Fibroblast of gingiva (primary cell): ENCODE data around the gene CEBPB.
A peak's percentile ranks its signal among the peaks of the same experiment; 100 is the strongest.
"Not testable (repeated sequence)": the region's sequence is repeated elsewhere in the genome, so short reads cannot be mapped to it uniquely, and the experiment has no call there.

Experiments
- DNase-seq: peaks from one replicate; pipeline ENCODE4 v3.0.0-alpha.2; 2011; ENCODE audit warnings: low read depth

The CEBPB gene

DNA sequence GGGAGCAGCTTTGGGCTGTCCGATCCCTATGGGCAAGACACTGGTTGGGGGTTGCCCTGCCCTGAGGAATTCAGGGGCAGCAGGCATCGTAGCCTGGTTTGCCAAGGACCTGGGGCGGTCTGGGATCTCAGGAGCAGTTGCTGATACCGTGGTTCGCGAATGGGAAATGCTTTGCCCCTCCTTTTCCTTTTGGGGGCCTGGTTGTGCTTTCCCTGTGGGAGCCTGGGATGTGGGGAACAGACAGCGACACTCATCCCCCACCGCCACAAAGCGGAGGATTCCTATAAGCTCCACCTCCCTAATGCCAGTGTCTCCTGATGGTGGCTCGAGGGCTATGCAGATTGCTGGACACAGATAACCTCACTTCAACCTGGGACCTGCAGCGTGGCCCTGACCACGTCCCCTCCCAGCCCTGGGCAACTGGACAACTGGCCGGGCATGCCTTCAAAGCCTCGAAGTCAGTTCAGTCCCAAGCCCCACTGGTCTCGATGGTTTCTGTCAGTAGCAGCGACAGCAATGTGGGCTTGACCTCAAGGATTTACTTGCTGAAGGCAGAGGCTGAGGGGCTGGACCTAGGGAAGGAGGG lies 3.3 kb downstream of the CEBPB start:
- peak; percentile 49 for DNase-seq

DNA sequence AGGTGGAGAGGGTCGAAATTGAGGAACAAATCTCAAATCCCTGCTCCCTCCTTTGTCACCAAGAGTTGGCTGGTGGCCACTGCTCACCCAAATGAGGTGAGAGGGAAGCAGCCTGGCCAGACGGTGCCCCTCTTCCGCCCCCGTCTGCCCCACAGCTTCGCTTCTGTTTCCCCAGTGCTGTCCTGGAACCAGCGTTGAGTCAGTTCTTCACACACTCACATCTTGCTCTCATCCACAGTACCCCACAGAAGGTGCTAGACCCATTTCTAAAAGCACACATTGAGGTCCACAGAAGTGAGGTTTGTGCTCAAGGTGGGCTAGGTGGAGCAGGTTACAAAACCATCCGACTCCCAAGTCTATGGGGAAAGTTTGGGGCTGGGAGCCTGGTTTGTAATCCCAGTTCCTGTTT lies 3.8 kb downstream of the CEBPB start:
- peak; percentile 32 for DNase-seq

DNA sequence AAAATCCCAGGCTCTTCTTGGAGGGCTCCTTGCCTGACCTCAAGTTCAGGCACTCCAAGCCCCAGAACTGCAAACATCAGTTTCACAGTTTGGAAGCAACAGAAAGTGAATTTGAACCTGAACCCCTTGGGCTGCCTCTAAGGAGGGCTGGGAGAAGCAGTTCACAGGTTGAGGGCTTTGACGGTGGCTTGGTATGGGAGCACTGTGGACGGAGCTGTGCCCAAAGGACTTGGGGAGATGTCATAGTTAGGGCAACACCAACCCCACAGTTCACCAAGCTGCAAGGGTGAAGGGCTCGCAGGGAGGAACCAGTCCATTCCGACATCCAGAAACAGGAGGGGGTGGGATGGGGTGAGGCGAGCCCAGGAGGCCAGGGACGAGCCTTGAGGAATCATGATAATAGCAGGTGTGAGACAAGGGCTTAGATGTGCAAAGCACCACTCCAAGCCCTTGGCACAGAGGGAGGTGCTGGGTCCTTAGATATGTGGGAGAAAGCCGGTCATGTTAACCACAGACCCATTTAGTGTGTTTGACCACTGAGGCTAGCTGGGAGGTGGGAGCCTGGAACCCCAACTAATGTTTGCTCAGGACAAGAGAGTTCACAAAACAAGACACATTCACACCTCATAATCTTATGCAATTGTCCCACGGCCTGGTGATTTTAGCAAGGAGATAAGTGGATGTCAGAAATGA lies 4.3 kb downstream of the CEBPB start:
- peak; percentile 57 for DNase-seq

DNA sequence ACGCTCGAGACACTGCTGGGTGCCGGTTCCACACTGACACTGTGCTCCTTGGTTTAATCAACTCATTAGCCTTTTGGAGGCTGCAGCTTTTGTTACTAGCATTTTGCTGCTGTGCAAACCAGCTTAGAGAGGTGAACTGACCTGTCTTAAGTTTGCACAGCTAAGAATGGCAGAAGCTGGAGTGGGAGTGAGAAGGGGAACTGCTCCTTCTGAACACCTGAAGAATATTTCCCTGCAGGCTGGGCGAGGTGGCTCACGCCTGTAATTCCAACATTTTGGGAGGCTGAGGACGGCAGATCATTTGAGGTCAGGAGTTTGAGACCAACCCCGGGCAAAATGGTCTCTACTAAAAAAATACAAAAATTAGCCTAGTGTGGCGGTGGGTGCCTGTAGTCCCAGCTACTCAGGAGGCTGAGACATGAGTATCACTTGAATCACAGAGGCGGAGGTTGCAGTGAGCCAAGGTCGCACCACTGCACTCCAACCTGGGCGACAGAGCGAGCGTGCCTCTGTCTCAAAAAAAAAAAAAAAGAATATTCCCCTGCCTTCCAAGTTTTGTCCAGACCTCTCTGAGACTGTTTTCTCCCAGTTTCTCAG lies 5.0 kb downstream of the CEBPB start:
- DNase-seq = peak; percentile 42

DNA sequence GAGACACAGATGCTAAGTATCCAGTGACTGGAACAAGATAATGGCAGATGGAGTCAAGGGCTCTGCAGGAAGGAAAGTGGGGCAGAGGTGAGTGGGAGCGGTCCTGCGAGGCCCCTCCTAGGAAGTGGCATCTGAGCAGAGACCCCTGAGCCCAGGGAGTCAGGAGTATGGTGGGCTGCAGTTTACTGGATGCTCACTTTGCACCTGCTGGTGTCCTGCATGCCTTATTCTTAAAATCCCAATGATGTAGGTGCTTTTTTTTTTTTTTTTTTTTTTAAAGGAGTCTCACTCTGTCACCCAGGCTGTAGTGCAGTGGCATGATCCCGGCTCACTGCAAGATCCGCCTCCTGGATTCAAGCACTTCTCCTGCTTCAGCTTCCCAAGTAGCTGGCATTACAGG lies 5.6 kb downstream of the CEBPB start:
- DNase-seq = peak; percentile 48

DNA sequence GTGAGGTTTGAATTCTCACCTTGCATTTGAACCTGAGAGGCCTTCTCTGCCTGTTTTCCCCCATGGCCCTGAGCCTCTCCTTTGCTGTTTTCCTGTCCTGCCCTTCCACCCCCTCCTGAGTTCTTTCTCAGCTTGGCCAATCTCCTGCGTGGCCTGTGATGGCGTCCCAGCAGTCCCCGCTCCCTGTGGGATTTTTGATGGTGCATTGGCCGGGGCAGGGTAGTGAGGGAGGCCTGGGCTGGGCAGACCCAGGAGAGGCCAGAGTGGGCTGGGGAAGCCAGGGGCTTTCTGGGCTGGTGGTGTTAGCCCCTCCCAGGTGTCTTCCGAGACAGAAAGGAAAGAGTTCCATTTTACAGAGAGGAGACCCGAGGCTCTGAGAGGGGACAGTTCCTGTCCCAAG lies 6.3 kb downstream of the CEBPB start:
- no peak for DNase-seq

DNA sequence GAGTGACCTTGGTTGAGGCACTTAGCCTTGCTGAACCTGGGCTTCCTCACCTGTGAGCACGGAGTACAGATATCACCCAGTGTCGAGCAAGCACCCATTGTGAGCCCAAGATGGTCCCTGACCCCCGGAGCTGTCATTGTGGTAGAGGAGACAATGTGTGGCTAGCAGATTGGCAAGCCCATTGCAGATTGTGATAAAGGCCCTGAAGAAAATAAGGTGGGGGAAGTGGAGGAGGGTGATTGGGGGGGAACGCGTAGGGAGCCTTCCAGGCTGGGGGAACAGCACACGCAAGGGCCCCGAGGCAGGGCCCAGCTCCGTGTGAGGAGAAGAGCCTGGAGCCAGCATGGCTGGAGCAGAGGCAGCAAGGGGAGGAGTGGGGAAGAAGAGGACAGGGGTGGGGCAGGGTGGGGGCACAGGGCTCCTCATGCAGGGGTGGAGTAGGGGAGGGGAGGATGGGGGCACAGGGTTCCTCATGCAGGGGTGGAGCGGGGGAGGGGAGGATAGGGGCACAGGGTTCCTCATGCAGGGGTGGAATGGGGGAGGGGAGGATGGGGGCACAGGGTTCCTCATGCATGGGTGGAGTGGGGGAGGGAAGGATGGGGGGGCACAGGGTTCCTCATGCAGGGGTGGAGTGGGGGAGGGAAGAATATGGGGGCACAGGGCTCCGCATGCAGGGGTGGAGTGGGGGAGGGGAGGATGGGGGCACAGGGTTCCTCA lies 7.0 kb downstream of the CEBPB start:
- no peak for DNase-seq

DNA sequence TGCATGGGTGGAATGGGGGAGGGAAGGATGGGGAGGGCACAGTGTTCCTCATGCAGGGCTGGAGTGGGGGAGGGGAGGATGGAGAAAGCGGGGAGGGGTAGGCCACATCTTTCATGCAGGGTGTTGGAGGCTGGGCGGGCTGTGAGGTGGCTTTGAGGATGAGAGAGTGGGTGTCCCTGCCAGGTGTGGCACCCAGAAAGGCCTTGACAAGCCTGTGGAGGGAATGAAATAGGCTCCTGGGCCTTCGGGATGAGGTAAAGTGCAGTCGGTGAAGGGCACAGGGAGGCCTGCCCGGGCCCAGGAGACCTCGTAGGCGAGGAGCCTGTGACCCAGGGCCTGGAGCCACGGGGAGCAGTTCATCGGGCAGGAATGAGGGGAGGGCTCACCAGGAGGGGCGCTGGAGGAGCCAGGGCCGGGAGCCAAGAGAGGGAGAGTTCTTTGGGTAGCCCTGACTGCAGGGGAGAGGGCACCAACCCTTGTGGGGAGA lies 7.6 kb downstream of the CEBPB start:
- DNase-seq = no peak

DNA sequence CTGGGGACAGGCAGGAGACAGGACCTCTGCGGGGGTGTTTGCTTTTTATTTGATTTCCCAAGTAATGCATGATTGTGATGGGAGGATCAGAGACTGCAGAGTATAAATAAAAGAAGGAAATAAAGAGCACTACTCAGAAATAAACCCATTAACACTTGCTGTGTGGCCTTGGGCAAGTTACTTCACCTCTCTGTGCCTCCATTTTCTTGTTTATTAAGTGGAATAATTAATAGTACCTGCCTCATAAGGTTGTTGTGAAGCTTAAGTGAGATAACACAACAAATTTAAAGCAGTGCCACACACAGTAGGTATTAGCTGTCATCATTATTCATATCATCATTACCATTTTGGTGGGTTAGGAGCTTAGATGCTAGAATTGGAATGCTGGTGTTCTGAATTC lies 8.1 kb downstream of the CEBPB start:
- no peak for DNase-seq

DNA sequence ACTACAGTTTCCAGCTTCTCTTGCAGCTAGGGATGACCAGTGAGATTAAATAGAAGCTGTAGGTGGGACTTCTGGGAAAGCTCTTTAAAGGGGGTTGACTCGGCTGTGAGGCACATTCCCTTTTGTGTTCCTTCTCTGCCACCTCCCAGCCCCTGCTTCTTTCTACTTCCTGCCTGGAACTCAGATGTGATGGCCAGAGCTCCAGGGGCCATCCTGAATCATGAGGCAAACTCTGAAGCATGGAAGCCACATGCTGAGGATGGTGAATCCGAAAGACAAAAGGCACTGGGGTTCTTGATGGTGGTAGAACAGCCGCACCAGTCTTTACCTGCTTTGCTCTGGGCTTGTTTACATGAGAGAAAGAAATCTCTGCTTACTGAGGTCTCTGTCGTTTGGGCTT lies 9.1 kb downstream of the CEBPB start:
- no peak for DNase-seq

DNA sequence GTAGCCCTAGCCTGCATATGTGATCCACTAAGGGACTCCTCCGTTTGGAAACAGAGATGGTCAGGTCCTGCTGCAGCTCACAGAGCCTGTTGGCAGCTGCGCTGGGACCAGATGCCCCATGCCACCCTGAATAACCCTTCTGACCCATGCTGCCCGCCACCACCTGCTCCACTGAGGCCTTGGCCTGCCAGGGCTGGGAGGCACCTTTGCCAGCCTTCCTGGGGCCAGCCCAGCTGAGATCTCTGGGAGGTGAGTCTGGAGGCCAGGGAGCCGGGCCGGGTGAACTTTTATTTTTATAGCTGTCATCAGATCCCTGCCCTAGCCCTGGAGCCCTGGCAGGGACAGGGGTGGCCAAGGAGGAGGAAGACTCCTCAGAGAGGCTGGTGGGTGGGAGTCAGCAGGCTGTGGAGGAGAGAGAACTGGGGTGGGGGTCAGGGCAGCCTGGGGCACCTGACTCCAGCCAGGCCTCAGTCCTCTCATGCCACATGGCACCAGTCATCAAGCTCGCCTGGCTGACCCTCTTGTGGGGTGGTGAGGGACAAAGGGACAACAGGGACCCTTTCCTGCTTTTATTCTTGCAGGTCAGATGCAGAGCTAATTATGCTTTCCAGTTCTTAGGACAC lies 10.0 kb downstream of the CEBPB start:
- DNase-seq = no peak

DNA sequence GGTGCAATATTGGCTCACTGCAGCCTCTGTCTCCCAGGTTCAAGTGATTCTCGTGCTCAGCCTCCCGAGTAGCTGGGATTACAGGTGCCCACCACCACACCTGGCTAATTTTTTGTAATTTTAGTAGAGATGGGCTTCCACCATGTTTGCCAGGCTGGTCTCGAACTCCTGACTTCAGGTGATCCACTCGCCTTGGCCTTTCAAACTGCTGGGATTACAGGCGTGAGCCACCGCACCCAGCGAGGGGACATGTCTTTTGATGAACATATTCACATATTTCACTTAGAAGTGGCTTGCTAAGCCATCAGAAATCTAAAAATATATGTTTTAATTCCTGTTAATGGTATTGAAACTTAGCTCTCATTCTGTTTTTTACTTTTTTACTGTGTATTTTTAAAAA lies 11.1 kb downstream of the CEBPB start:
- not testable (repeated sequence) for DNase-seq

DNA sequence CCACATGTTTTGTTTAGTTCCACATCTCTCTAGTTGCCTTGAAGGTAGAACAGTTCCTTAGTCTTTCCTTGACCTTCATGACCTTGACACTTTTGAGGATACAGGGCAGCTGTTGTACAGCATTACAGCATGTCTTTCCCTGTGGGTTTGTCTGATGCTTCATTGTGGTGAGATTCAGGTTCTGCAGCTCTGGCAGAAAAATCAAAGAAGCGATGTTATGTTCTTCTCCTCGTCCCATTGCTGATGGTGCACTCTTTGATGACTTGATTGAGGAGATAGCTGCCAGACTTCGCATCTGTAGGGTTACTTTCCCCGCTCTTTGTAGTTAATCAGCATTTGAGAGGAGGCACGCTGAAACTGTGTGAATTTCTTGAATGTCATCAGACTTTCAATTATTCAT lies 12.0 kb downstream of the CEBPB start:
- DNase-seq = no peak

DNA sequence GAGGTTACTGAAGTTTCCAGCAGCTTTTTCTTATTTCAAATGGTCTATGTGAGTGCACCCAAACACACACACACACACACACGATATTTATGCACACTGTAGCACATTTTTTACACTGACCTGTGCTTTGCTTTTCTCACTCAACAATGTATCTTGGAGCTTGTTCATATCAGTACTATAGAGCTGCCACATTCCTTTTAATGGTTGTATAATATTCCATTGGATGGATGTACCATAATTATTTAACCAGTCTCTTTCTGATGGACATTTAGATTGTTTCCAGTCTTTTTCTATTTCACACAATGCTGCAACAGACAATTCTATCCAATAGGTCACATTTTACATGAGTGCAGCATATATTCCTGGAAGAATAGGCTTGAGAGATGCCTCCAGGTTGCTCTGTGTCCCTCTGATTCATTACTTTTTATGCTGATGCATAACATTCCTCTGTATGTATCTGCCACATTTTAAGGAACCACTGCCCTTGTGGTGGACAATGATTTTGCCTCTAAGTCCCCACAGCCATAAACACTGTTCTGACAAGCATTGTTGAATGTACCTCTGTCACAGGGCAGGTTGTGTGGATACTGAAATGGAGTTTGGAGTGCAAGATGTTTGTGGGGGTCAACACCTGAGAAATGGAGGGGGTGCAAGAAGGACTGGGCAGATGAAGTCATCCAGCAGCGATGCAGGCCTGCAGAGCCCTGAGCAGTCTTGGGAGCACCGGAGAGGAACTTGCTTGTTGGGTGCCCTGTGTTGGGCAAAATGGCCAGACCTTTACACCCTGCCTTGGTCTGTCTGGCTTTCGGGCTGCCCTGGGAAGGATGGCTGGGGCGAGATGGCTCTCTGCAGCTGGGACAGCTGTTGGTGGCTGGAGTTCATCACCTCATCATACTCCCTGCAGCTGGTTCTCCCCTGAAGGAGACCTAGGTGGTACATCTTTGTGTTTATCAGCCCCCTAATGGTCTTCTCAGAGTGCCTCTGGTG lies 13.6 kb downstream of the CEBPB start:
- no peak for DNase-seq

DNA sequence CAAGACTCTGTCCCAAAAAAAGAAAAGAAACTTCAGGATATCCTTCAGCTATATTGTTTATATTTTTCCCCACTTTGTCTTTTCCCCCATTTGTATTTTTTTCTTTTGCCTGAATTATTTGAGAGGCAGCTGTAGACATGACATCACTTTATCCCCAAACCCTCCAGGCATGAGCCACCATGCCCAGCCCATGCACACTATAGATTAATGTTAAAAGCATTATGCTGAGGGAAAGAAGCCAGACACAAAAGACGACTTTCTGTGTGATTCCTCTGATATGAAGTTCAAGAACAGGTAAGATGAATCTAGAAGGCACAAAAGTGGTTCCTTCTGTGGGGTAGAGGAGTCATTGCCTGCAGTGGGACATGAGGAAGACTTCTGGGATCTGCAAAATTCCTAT lies 16.4 kb downstream of the CEBPB start:
- no peak for DNase-seq

DNA sequence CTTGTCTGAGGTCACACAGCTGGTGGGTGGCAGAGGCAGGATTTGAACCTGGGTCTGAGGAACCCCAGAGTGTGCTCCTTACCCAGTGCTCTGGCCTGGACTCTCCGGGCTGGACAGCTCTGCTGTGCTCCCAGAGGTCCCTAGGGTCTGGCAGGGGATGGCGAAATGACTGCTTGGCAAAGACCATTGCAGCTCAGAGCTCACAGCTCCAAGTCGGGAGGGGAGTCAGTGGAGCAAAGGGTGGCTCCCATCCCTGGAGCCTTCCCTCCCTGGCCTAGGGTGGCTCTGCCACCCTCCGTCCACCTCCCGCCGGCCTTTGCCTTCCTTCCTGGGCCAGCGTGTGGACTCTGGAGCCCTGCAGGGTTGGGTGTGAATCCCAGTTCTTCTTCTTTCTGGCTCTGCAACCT lies 17.5 kb downstream of the CEBPB start:
- DNase-seq = no peak

DNA sequence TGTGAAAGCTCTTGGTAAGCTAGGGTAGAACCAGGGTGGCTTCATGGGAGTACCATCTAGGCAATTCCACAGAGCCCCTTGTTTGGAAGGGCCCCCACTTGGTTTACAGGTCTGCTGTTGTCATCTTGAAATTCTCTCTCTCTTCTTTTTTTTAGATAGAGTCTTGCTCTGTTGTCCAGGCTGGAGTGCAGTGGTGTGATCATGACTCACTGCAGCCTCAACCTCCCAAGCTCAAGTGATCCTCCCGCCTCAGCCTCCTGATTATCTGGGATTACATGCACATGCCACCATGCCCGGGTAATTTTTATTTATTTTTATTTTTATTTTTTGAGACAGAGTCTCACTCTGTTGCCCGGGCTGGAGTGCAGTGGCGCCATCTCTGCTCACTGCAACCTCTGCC lies 18.2 kb downstream of the CEBPB start:
- not testable (repeated sequence) for DNase-seq

DNA sequence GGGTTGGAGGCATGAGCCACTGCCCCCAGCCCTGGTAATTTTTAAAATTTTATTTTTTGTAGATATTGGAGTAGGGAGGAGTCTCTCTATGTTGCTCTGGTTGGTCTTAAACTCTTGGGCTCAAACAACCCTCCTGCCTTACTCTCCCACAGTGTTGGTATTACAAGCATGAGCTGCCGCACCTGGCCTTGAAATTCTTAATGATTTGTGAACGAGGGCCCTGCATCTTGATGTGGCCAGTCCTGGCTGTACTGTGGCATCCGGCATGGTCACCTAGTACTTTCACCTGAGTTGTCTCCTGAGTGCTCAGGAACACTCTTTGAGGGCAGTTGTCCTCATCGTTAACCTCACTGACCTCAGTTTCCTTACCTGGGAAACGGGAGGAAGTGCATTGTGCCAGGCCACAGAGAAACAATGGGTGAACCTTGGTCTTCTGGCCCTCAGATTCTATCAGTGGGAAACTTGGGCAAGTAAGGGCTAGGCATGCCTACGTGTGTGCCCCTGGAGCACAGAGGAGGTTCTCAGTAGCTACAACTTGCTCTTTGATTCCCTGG lies 19.5 kb downstream of the CEBPB start:
- DNase-seq = no peak

DNA sequence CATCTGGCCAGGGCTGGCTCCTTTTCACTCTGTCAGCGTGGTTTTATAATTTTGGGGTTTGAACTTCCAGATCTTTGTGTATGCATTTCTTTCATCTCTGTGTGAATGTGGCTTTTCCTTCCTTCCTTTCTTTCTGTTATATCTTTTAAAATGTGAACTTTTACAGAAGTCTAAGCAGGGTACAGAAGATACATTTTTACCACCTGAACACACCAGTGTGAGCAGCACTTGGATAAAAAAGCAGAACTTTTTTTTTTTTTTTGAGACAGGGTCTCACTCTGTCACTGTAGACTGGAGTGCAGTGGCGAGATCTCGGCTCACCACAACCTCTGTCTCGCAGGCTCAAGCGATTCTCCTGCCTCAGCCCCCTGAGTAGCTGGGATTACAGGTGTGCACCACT lies 20.5 kb downstream of the CEBPB start:
- DNase-seq = no peak

DNA sequence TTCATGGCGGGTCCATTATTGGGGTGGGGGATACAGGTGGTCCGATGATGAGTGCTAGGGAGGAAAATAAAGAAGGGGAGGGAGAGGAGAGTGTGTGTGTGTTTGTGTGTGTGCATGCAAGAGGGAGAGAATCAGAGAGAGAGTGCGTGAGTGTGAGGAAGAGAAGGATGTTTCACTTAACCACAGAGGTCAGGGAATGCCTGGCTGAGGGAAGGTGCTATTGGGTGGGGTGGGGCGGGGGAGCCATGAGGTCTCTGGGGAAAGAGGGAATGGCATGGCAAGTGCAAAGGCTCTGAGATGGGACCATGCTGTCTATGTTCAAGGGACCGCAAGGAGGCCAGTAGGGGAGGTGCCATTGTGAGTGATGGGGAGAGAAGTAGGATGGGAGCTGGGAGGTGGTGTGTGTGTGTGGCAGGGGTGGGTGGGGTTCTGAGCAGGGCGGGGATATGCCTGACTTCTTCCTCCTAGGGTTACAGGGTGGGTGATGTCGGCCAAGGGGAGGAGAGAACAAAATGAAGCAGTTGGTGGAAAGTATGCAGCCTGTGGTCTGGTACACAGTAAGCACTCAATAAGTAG lies 23.0 kb downstream of the CEBPB start:
- DNase-seq = no peak
